Stimulated activated CD8-positive, alpha-beta memory T cell treated with anti-CD3 and anti-CD28 coated beads, Interleukin-4, amount 100 ng/mL, for 24 hours (primary cell): ENCODE data around the gene AP3B1.

Experiments
- DNase-seq: peaks from one replicate; pipeline ENCODE4 v3.0.0-alpha.2; 2020; ENCODE audit warnings: low read depth

Gene AP3B1

DNA sequence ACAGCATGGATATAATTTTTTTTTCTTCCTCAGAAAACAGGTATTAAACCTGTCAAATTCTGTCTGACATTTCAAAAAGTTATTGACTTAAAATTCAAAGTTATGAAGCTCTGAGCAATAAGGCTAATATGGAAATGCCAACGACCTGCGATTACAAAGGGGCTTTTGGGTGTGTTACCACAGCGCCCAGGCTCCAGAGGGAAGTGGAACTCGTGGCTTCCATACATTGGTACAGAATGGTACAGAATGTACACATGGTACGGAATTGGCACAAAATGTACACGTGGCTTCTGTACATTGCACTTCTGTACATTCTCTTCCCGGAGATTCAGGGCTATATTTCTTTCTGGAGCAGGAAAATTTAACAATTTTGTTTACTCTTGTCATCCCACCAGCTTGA lies 293.3 kb downstream of the AP3B1 start:
- no peak for DNase-seq

DNA sequence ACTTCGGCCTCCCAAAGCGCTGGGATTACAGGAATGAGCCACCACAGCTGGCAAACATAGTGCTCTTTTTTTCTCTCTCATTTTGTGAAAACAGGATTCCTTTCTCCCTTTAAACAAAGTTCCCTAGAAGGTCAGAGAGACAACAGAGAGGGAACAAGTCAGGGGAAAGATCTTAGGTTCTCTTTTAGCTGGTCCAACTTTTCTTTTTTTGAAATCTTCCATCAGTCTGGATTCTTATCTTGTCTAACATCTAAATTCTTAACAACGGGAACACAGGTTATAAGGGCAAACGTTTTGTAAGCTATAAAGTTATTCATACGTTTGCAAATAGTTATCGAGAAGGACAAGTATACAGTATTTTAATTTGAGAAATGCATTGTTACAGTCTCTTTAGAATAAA lies 294.3 kb downstream of the AP3B1 start:
- DNase-seq = no peak

DNA sequence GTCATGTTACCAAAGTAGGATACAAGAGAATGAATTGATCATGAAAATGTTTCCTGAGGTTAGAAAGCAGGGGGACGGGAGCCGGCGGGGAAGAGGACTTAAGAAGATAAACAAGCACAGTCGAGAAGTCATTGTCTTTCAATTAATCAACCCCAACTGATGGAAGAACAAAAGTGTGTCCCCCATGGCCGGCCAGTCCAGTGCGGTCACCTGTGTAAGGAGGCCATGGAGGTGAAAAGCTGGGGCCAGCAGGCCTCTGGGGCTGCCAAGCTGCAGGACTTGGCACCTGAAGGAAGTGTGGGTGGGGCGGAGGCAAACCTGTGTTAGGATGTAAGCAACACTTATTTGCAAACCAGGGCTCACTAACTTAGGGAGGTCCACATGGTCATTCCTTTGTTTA lies 295.1 kb downstream of the AP3B1 start:
- no peak for DNase-seq

DNA sequence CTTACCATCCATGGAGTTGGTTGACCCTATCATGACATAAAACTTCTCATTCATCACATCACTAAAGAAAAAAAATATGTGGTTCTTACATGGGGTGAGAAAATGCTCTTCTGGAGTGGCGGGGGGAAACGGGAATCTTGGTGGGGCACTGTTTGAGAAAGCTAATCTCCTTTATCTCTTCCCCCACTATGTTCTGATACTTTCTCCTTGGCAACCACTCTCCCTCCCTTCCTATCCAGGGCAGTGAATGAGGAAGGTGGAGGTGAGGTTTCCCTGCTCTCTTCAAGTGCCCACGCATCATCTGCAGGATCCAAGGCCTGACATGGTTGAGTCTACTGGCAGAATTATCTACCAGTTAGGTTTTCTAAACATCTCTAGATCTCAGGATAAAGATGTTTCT lies 297.6 kb downstream of the AP3B1 start:
- DNase-seq = no peak

DNA sequence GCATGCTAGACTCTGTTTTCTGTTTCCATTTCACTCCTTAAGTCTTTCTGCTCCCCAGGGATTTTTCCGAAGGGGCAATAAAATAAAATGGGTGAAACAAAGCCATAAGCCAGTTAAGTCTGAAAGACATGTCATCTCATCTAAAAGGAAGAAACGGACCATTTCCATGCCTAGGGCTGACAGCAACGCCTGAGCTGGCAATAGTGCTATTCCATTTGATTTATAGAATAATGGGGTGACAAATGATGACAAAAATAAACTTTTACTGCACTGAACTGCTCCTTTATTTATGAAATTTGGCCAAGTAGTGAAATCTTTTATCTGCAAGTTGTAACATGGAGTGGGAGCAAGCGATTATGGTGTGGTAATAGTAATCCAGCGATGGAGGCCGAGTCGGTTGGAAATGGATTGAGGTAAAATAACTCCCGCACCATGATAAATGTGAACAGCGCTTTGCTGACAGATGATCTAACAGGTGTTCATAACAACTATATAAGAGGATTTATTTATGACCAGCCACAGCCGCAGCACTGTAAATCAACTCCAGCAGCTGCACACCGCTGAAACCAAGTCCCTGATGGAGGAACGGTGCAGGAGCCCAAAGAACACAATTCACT lies 298.6 kb downstream of the AP3B1 start:
- DNase-seq = no peak

DNA sequence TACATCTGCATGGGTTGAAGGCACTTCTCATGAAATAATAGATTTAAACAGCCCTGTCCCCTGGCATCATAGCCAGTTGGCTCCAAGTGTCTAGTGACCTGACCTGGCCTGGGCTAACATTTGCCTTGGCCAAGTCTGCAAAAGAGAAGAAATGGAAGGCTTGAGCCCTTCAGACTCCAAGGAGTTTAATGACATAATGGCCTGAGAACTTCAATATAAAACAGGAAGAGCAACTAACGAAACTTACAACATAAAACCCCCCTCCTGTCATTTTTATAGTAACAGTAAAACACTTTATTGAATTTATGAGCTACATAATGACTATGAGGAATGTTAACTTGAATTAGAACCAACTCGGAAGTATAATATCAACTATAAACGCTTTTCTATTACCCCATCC lies 299.6 kb downstream of the AP3B1 start:
- no peak for DNase-seq

DNA sequence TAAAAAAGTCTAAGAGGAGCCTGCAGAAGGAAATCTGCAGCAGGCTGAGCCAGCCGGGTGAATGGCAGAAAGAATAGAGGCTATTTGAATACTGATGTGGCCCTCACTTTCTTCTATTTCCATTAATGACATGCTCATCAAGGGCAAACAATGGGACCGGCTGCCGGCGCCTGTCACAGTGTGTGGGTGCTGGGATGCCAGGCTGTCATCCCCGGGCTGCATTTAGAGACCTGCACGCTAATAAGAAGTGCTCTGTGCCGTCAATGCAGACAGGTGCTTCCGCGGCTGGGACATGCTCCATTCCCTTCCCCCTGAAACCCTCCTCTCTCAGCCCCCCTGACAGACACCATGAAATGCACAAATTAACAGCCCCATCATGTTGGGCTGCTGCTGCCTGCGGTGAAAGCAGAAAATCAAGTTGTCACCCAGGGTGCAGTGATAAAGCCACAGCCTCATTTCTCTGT lies 300.6 kb downstream of the AP3B1 start:
- DNase-seq = no peak

DNA sequence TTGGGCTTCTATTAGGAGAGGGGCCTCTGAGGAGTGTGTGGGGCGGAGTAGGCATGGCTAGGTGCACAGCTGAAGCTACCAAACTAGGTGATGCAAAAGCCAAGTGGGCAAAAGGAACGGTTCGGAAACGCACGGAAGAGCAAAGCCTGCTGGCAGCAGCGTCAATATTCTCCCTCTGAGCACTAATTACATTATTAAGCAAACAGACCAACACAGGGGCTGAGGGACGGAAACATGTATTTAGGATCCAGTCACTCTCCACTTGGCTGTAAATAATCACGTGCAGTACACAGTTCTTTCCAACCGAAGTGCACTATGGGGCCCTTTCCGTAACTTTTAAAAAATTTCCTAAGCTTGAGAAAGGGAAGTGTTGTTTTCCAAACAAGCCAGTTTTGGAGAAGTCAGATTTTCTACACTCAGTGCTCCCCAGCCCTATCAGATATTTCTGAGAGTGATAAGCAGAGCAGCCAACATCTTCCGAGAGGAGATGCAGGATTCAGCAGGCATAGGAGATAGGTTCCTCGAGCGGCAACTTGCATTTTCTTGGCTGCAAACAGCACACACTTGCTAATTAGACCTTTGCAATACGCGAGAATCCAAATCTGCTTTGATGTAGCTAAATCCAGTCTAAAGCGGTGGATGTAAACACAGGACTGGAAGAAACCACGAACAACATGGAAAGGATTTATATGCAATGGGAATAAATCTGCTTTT lies 301.2 kb downstream of the AP3B1 start:
- DNase-seq = no peak

DNA sequence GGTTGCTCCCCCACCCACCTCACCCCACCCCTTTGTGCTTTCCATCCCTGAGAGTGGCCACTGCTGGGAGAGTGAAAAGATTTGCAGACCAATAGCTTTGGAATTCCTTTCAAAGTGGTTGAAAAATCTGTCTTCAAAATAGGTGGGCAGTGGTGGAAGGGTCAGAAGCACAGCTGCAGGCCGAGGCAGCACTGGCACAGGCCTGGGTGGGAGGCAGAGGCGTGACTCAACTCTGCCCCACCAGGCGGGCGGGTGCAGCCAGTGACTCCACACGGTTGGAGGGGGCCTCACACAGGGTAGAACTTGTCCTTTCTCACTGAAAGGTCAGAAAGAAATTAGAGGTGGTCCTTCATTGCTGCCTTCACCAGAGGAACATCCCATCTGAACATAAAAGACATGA lies 303.4 kb downstream of the AP3B1 start:
- no peak for DNase-seq

DNA sequence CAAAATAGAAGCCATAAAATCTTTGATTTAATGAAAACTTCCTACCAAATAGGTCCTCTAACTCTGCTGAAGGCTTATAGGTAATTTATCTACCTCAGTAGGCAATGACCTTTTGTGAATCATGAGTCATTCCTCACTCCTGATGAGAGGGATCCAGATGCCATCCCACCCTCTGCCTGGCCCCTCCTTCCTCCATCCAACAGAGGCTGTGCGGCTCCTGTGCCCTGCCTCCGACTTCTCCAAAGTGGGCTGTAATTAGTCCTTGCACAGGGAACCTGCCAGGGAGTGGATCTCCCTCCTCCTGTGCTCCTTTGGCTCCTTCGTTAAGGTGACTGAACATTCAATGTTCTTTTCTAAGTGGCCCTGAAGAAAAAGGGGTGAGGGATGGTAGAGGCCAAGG lies 304.5 kb downstream of the AP3B1 start:
- no peak for DNase-seq

DNA sequence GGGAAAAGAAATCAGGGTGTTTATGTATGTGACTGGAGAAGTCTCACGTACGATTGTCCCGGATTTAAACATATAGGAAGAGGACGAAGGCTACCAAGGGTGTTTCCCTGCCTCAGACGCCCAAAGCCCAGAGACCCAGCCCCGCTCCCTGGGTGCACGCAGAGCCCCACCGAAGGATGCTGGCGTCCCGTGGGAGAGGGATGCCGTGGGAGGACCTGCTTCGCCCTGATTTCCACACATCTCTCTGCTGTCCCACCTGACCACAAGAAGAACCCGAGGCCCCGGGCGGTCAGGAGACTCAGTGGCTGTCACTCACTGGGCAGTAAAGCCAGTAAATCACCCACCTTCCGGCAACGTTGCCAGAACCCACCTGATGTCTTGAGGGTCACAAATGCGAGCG lies 306.5 kb downstream of the AP3B1 start:
- no peak for DNase-seq

DNA sequence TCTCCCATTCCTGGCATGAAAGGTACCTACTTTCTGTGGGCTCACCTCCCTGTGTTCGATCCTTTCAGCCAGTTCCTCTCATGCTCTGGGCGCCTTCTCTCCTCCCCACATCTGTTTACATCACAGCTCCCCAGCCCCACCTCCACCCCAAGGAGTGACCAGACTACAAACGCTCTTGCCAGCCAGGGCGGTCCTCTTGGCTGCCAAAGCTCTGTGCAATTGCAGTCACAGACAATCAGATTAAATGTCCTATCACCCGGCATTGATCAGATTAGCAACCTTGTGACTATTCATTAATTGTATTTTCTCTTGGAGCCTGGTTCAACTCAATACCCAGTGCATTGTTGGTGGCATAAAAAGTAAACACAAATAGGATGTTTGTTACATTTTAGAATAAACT lies 307.2 kb downstream of the AP3B1 start:
- no peak for DNase-seq

DNA sequence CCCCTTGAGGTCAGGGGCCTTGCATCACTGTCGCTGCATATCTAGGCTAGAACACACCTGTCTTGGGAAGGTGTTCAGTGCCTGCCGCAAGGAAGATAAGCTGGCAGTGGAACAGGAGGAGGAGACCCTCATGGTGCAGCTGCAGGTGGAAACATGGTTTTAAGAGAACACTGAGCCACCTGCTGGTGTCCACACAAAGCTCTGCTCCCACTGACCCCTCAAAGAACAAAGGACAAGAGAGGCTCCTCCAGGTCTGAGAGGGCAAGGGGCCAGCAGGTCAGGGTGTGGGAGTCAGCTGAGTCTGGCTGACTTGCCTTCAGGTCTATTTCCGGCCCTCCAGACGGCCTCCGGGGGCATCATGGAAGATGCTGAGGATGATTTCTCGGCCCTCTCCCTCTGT lies 308.2 kb downstream of the AP3B1 start:
- no peak for DNase-seq

DNA sequence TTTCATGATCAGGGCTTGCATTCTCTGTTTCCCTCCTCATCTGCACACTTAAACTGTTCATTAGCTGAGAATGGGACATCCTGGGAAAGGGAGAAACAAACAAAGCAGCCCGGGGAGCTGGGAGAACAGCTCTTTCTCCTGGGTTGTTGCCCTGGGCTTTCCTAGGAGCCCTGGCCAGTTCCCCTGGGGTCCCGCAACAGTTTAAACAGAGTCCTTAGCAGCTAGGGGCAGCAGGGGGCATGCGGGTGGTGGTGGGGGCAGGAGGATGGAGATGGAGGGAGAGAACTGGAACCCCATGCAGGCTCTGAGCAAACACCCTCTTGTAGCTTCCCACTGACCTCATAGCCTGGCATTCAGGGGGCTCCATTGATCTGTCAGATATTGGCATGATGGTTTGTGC lies 309.3 kb downstream of the AP3B1 start:
- DNase-seq = no peak

DNA sequence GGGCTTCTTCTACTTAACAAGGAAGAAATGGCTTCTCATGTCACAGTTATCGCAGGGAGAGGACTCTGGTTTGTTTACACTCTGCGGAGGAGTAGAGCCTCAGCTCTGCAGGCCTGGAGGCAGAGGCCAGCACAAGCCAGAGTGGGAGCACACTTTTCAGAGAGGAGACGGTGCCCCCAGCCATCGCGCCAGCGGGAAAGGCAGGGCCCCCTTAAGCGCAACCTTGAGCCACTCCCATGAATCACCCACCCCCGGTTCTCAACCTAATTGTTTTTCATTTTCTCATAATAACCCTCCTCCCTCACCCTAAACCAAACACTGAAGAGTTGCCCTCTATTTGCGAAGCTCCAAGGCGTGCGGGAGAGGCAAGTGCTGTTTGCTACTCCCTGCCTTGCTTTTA lies 309.9 kb downstream of the AP3B1 start:
- no peak for DNase-seq

DNA sequence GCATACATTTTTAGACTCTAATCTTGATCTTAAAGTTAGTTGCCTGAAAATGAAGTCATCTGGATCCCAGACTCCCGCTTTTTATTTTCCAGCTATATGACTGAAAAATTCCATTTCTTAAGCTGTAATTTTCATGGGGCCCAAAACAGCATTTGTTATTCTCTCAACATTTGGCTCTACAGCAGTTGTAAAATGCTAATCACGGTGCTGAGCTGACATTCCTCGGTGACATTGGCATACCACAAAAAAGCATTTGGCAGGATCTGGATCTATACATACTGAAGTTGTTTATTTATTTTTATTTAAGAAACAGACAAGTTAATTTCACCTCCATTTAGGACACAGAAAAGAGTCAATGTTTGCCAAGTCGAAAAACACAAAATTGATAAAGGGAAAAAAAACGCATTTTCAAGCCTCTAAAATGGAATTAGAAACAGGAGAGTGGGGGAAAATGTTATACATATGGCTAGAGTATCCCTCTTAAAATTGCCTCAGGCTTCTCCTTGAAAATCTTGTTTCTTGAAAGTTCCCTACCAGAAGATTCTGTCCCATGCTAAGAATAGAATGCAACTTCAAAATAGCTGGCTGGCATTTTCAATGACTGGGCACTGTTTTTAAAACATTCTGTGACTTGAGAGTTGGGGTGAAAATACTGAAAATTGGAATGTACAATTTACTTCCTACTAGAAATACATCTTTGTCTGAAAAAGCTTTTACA lies 310.9 kb downstream of the AP3B1 start:
- DNase-seq = no peak

DNA sequence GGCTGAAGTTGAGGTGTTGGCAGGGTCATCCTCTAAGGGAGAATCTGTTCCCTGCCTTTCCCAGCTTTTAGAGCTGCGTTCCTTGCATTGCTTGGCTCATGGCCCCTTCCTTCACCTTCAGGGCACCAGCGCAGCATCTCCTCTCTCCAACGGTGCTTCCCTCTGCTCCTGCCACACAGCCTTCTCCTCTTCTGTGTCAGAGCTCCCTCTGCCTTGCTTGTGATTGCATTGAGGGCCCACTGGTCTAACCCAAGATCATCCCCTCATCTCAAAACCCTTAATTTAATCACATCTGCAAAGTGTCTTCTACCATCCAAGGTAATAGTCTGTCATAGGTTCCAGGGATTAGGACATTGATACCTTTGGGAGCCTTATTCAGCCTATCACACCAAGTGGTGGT lies 312.7 kb downstream of the AP3B1 start:
- no peak for DNase-seq

DNA sequence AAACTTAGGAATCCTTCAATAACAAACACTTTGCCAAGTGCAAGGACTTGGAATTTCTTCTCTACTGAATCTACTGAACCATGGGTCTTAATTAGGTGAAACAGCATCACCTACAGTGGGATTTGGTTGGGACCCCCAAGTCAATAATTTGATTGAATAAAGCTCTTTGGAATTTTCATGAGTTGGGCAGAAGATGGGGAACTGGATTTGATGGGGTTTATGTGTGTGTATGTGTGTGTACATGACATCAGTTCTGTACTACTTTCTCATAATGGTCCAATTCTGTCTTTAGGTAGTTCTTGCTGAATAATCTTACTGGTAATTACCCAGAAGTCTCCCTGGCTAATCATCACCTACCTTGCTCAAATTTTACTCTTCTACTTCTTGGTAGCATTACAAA lies 319.9 kb downstream of the AP3B1 start:
- DNase-seq = no peak

DNA sequence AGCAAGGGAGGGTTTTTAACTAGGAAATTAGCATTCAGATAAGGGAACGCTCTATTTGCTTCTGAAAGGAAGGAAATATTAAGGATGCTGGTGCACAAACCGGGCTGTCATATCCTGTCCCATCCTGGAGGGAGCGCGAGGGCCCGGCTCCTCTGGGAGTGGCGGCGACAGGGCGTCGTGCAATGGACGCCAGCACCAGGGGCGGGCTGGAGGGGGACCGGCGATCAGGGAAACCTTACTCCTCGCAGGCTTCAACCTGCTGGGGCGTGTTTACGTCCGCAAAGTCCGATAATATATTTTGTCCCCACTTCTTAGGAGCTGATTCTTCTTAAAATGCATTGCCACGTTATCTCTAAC lies 321.3 kb downstream of the AP3B1 start:
- no peak for DNase-seq

DNA sequence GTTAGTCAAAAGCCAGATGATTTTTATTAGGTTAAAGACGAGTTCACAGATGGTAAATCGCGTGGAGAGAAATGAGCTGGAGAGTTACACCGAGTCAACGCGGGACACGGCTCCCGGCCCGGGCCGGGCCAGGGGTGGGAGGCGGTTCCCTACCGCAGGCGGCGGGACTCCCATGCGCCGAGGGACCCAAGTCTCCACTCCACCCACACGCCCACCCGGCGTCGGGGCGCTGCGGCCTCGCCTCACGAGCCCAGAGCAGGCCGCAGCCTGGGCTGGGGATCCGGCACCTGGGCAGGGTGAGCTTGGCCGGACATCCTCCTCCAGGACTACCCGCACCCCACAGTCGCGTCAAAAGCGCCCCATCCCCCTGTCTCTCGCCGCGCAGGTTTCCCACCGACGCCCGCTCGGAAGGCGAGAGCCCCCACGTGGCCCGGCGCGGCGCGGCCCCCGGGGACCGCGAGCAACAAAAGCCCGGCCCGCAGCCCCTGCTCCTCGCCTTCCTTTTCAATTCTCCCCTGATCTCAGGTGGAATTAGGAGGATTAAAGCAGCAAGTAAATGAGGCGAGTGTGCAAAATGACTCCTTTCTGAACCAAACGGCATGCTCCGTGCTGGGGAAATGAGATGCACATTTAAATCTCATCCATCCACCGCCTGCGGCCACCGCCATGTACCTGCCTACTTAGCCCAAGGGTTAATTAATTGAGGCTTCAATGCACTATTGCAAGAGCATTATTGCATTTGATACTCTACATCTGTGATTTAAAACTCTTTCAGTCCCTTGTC lies 321.8 kb downstream of the AP3B1 start:
- DNase-seq = peak; percentile 9

DNA sequence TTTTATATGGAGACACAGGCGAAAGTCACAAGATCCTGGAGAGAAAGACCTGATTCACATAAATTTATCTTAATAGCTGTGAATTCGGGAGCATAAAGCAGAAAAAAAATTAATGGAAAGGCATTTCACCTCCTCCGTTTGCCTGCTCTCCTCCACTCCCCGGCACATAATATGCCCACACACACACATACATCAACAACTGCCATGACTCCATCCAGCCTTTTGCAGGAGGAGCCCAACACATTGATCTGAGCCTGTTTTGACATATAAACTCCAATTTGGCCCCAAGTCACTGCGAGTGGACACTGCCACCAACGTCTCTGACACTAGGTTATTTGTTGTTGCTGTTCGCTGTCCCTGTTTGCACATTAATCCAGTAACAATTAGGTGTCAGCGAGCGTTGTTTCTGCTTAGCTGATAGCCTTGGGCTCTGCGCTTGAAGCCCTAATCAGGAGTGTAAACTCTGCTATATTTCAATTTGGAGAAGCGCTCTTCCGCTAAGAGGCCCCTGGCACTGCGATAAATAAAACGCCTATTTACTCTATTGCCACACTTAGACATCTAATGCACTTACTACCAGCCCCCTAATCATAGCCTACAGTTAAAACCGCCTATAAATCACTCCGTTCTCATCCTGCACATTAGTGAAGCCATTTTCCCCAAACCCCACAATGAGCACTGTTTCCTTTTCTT lies 322.6 kb downstream of the AP3B1 start:
- no peak for DNase-seq

DNA sequence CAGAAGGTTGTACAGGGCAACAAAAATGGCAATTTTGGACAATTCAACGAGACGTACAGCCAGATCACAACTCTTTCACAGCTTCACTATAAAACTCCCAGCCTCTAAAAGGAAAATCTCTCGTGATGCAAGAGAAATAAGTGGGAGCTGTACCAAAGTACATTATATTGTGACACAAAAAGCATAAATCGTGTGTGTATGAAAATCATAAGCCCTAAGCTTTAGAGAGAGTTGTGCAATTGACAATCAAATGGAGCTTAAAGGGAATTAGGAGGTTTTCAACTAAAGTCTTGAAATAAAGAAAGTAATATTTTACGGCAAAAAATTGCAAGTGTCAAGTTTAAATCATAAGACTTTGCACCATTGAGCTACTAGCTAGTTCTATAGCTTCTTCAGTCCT lies 323.6 kb downstream of the AP3B1 start:
- no peak for DNase-seq
